Testis (tissue), 2 donors: ENCODE data around the gene ME1.

Experiments used
- POLR2A ChIP-seq: fragments of 450-650 bp; IDR thresholded peaks from one replicate; pipeline ENCODE4 v1.6.1; 2017; ENCODE audit warnings: antibody characterized with exemption, mild to moderate bottlenecking, moderate library complexity
- TF ChIP-seq, protein P1 (sequence below), 3 experiments: fragments of 450-650 bp in 2 of 3; fragments of 200-600 bp in 1 of 3; sonication (generic) in 1 of 3; IDR thresholded peaks; one replicate each; pipeline ENCODE4 v1.5.1; 2016 to 2019; ENCODE audit warnings: antibody characterized with exemption in 3 of 3, mild to moderate bottlenecking in 2 of 3, moderate library complexity in 1 of 3

DNA sequence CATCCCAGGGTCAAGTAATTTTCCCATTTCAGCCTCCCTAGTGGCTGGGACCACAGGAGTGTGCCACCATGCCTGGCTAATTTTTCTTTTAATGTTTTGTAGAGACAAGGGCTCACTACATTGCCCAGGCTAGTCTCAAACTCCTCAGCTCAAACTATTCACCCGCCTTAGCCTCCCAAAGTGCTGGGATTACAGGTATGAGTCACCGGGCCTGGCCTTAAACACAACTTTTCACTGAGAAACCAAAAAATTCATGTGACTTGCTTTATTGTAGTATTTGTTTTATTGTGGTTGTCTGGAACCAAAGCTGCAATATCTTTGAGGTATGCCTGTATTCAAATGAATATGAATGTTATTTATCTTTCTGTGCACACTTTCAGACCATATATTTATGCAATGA lies 165.5 kb downstream of the ME1 start:
- TF ChIP-seq POLR2A = no peak
- TF ChIP-seq, protein P1, sequence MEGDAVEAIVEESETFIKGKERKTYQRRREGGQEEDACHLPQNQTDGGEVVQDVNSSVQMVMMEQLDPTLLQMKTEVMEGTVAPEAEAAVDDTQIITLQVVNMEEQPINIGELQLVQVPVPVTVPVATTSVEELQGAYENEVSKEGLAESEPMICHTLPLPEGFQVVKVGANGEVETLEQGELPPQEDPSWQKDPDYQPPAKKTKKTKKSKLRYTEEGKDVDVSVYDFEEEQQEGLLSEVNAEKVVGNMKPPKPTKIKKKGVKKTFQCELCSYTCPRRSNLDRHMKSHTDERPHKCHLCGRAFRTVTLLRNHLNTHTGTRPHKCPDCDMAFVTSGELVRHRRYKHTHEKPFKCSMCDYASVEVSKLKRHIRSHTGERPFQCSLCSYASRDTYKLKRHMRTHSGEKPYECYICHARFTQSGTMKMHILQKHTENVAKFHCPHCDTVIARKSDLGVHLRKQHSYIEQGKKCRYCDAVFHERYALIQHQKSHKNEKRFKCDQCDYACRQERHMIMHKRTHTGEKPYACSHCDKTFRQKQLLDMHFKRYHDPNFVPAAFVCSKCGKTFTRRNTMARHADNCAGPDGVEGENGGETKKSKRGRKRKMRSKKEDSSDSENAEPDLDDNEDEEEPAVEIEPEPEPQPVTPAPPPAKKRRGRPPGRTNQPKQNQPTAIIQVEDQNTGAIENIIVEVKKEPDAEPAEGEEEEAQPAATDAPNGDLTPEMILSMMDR (IDR thresholded peaks at IDR 0.05) = no peak
